ENCODE data around the gene RET.

Gene RET

GRCh38 chr10:43125274-43125845, 48.5 kb downstream of the RET start:
- Histone ChIP-seq H3K27me3 (ENCODE audit: insufficient read depth, low read length, poor library complexity) (no peaks in the 10 kb centered on the region), H3K4me2 (ENCODE audit: insufficient read depth, low read length) (no peak overlapping the region), H3K4me3 (ENCODE audit: low read depth in 1 of 2, low read length in 2 of 2) (no peak overlapping the region), H2AFZ (ENCODE audit: low read depth, low read length) (no peak overlapping the region), H3K9me3 (ENCODE audit: insufficient read depth, low read length, severe bottlenecking) (no peaks in the 10 kb centered on the region), H3K36me3 (ENCODE audit: insufficient read depth, low read length) (no peaks in the 10 kb centered on the region), H3K9ac (ENCODE audit: low read depth, low read length) (no peak overlapping the region), H3K27ac (ENCODE audit: low read length) (no peak overlapping the region), H3K79me2 (ENCODE audit: insufficient read depth, low read length) (no peaks in the 10 kb centered on the region), H4K20me1 (ENCODE audit: insufficient read depth, low read length) (no peaks in the 10 kb centered on the region; the same call in 1 of the 2 replicates), H3K4me1 (ENCODE audit: insufficient read depth, low read length) (peaks cover 22% of the 10 kb centered on the region)
- no peak for TF ChIP-seq EZH2 (IDR thresholded peaks at IDR 0.05; ENCODE audit: borderline replicate concordance, low read depth, low read length, severe bottlenecking)
- TF ChIP-seq CTCF (IDR thresholded peaks at IDR 0.05; ENCODE audit: borderline replicate concordance, extremely low read depth, low read length, poor library complexity, severe bottlenecking), result no peak
- DNase-seq (no peak), ATAC-seq (ENCODE audit: insufficient read depth, low read depth) (no peak)

GRCh38 chr10:43125881-43126731, 49.2 kb downstream of the RET start:
- H3K9ac ChIP-seq (ENCODE audit: low read depth, low read length), result no peak overlapping the region
- no peaks in the 10 kb centered on the region for H3K9me3 ChIP-seq (ENCODE audit: insufficient read depth, low read length, severe bottlenecking)
- H3K4me3 ChIP-seq (ENCODE audit: low read depth in 1 of 2, low read length in 2 of 2), result no peak overlapping the region
- H3K36me3 ChIP-seq (ENCODE audit: insufficient read depth, low read length), result no peaks in the 10 kb centered on the region
- H2AFZ ChIP-seq (ENCODE audit: low read depth, low read length), result no peak overlapping the region
- ATAC-seq (ENCODE audit: insufficient read depth, low read depth), result no peak
- peaks cover 15% of the 10 kb centered on the region for H3K4me1 ChIP-seq (ENCODE audit: insufficient read depth, low read length)
- H4K20me1 ChIP-seq (ENCODE audit: insufficient read depth, low read length), result no peaks in the 10 kb centered on the region; the same call in 1 of the 2 replicates
- H3K79me2 ChIP-seq (ENCODE audit: insufficient read depth, low read length), result no peaks in the 10 kb centered on the region
- TF ChIP-seq EZH2 (IDR thresholded peaks at IDR 0.05; ENCODE audit: borderline replicate concordance, low read depth, low read length, severe bottlenecking), result no peak
- no peak for TF ChIP-seq CTCF (IDR thresholded peaks at IDR 0.05; ENCODE audit: borderline replicate concordance, extremely low read depth, low read length, poor library complexity, severe bottlenecking)
- no peak overlapping the region for H3K4me2 ChIP-seq (ENCODE audit: insufficient read depth, low read length)
- no peak for DNase-seq
- H3K27me3 ChIP-seq (ENCODE audit: insufficient read depth, low read length, poor library complexity), result no peaks in the 10 kb centered on the region
- no peak overlapping the region for H3K27ac ChIP-seq (ENCODE audit: low read length)

- TF ChIP-seq CTCF (IDR thresholded peaks at IDR 0.05; ENCODE audit: borderline replicate concordance, extremely low read depth, low read length, poor library complexity, severe bottlenecking) (no peak), EZH2 (IDR thresholded peaks at IDR 0.05; ENCODE audit: borderline replicate concordance, low read depth, low read length, severe bottlenecking) (no peak)
- DNase-seq, result no peak
Measured at GRCh38 chr10:43126759-43127424, 50.0 kb downstream of the RET start.

More at GRCh38 chr10:43126759-43127424, 50.0 kb downstream of the RET start:
- no peaks in the 10 kb centered on the region; the same call in 1 of the 2 replicates for H4K20me1 ChIP-seq (ENCODE audit: insufficient read depth, low read length)
- H3K4me3 ChIP-seq (ENCODE audit: low read depth in 1 of 2, low read length in 2 of 2), result no peak overlapping the region
- no peak overlapping the region for H3K27ac ChIP-seq (ENCODE audit: low read length)
- no peaks in the 10 kb centered on the region for H3K79me2 ChIP-seq (ENCODE audit: insufficient read depth, low read length)
- H3K9ac ChIP-seq (ENCODE audit: low read depth, low read length), result no peak overlapping the region
- H3K4me2 ChIP-seq (ENCODE audit: insufficient read depth, low read length), result no peak overlapping the region
- H3K4me1 ChIP-seq (ENCODE audit: insufficient read depth, low read length), result peaks cover 7% of the 10 kb centered on the region
- H3K9me3 ChIP-seq (ENCODE audit: insufficient read depth, low read length, severe bottlenecking), result no peaks in the 10 kb centered on the region
- no peak for ATAC-seq (ENCODE audit: insufficient read depth, low read depth)
- H3K27me3 ChIP-seq (ENCODE audit: insufficient read depth, low read length, poor library complexity), result no peaks in the 10 kb centered on the region
- no peaks in the 10 kb centered on the region for H3K36me3 ChIP-seq (ENCODE audit: insufficient read depth, low read length)
- H2AFZ ChIP-seq (ENCODE audit: low read depth, low read length), result no peak overlapping the region

All from DND-41 (cell line).